Endothelial cell (in vitro differentiated cells): ENCODE results near the gene TAAR9. TPM values are rescaled to one million over a fixed set of nuclear protein-coding genes. Genes with fewer than 3 reads are reported as not detected.
"Not testable (repeated sequence)": the region's sequence is repeated elsewhere in the genome, so short reads cannot be mapped to it uniquely, and the experiment has no call there.

Experiments used
- DNase-seq: peaks from one replicate; pipeline ENCODE4 v3.0.0; 2021; ENCODE audit warnings: low spot score
- H3K27ac Mint-ChIP-seq: one replicate; pipeline ENCODE4 v1.8.0; 2021; ENCODE audit warnings: mixed read lengths, inconsistent platforms; ENCODE audit not compliant: unreplicated experiment
- H3K27me3 Mint-ChIP-seq: one replicate; pipeline ENCODE4 v1.8.0; 2021; ENCODE audit warnings: mild to moderate bottlenecking, moderate library complexity, mixed read lengths, inconsistent platforms; ENCODE audit not compliant: unreplicated experiment
- H3K36me3 Mint-ChIP-seq: one replicate; pipeline ENCODE4 v1.8.0; 2021; ENCODE audit warnings: mild to moderate bottlenecking, low read depth, mixed read lengths, inconsistent platforms; ENCODE audit not compliant: unreplicated experiment
- H3K4me1 Mint-ChIP-seq: one replicate; pipeline ENCODE4 v1.8.0; 2021; ENCODE audit warnings: mild to moderate bottlenecking, mixed read lengths, inconsistent platforms; ENCODE audit not compliant: unreplicated experiment
- H3K4me3 Mint-ChIP-seq: one replicate; pipeline ENCODE4 v1.8.0; 2021; ENCODE audit warnings: mild to moderate bottlenecking, mixed read lengths, inconsistent platforms; ENCODE audit not compliant: unreplicated experiment
- H3K9me3 Mint-ChIP-seq: one replicate; pipeline ENCODE4 v1.8.0; 2021; ENCODE audit warnings: mixed read lengths, inconsistent platforms; ENCODE audit not compliant: unreplicated experiment
- total RNA-seq: library from RNA; stranded (reverse); fragmentation: NEBNext Ultra II Directional; extraction: Animal tissue kit (Norgen Biotek cat#: 25700); gene quantifications from one replicate; pipeline ENCODE4 v1.2.1, GENCODE V29; 2021; ENCODE audit not compliant: unreplicated experiment
- TF ChIP-seq, protein P1 (sequence below): fragments of 200-600 bp; sonication (generic); IDR thresholded peaks from one replicate; pipeline ENCODE4 v1.5.0; 2021; ENCODE audit warnings: antibody characterized with exemption; ENCODE audit not compliant: unreplicated experiment

The TAAR9 gene
- total RNA-seq, 1 donor from 2014 or later = not detected

DNA sequence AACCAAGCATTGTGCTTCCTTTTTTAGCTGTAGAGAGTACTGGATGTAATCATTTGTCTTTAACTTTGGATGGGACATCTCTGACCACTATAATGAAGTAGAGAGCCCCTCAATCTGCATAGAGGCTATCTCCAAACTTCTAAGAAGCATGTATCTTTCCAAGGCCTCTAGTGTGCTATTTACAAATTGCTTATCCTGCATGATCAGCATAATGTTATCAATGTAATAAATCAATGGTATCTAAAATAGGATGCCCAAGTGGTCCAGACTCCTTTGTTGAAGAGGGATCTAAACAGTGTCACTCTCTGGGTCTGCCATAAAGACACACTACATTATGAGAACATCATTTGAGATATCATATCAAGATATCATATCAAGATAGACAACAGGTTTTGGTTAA is 6.7 kb downstream of the TAAR9 start:
- Mint-ChIP-seq H3K36me3 (no peaks in the 10 kb centered on the region), H3K27me3 (no peaks in the 10 kb centered on the region), H3K4me1 (peaks cover 9% of the 10 kb centered on the region), H3K27ac (no peak overlapping the region), H3K4me3 (no peak overlapping the region), H3K9me3 (no peaks in the 10 kb centered on the region)
- DNase-seq = no peak
- TF ChIP-seq, protein P1, sequence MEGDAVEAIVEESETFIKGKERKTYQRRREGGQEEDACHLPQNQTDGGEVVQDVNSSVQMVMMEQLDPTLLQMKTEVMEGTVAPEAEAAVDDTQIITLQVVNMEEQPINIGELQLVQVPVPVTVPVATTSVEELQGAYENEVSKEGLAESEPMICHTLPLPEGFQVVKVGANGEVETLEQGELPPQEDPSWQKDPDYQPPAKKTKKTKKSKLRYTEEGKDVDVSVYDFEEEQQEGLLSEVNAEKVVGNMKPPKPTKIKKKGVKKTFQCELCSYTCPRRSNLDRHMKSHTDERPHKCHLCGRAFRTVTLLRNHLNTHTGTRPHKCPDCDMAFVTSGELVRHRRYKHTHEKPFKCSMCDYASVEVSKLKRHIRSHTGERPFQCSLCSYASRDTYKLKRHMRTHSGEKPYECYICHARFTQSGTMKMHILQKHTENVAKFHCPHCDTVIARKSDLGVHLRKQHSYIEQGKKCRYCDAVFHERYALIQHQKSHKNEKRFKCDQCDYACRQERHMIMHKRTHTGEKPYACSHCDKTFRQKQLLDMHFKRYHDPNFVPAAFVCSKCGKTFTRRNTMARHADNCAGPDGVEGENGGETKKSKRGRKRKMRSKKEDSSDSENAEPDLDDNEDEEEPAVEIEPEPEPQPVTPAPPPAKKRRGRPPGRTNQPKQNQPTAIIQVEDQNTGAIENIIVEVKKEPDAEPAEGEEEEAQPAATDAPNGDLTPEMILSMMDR = no peak

GRCh38 chr6:132548746-132549463 is 10.8 kb downstream of the TAAR9 start:
- no peak overlapping the region for H3K4me3 Mint-ChIP-seq
- no peaks in the 10 kb centered on the region for H3K9me3 Mint-ChIP-seq
- H3K27ac Mint-ChIP-seq = no peak overlapping the region
- no peak for DNase-seq
- no peaks in the 10 kb centered on the region for H3K27me3 Mint-ChIP-seq
- TF ChIP-seq, protein P1 = no peak
- H3K4me1 Mint-ChIP-seq = peaks cover 9% of the 10 kb centered on the region
- H3K36me3 Mint-ChIP-seq = no peaks in the 10 kb centered on the region

GRCh38 chr6:132551214-132551613 is 13.1 kb downstream of the TAAR9 start:
- TF ChIP-seq, protein P1 = no peak
- Mint-ChIP-seq H3K4me3 (no peak overlapping the region), H3K36me3 (no peaks in the 10 kb centered on the region), H3K9me3 (no peaks in the 10 kb centered on the region), H3K4me1 (peaks cover 9% of the 10 kb centered on the region), H3K27me3 (no peaks in the 10 kb centered on the region), H3K27ac (no peak overlapping the region)
- no peak for DNase-seq

- no peak within 1 kb of the TSS for H3K27ac Mint-ChIP-seq
- peaks cover 9% of the 10 kb centered on the region for H3K4me1 Mint-ChIP-seq
- TF ChIP-seq, protein P1 = no peak
- no peak within 1 kb of the TSS for H3K4me3 Mint-ChIP-seq
- no peaks in the 10 kb centered on the region for H3K36me3 Mint-ChIP-seq
- H3K9me3 Mint-ChIP-seq = no peaks in the 10 kb centered on the region
- no peak for DNase-seq
- H3K27me3 Mint-ChIP-seq = no peaks in the 10 kb centered on the region
Observed at GRCh38 chr6:132552372-132552771, 14.3 kb downstream of the TAAR9 start, which contains the start of gene TAAR8. Gene TAAR8, plus strand, starts transcription at chr6:132552672. Its CDS starts 21 bp downstream, at chr6:132552693.

GRCh38 chr6:132560087-132560486 is 22.0 kb downstream of the TAAR9 start:
- H3K27me3 Mint-ChIP-seq, H3K9me3 Mint-ChIP-seq, H3K4me3 Mint-ChIP-seq, H3K27ac Mint-ChIP-seq, H3K36me3 Mint-ChIP-seq, DNase-seq, H3K4me1 Mint-ChIP-seq: not testable (repeated sequence)
